Upper lobe of right lung (tissue), 1 donor: Measurements from ENCODE around the gene NUPR1. TPM values are rescaled to one million over a fixed set of nuclear protein-coding genes. Genes with fewer than 3 reads are reported as not detected.
"Not testable (repeated sequence)": the region's sequence is repeated elsewhere in the genome, so short reads cannot be mapped to it uniquely, and the experiment has no call there.

ENCODE experiments used
- ATAC-seq: fragments of 200-7000 bp; cut with Tn5 transposase; one replicate; pipeline ENCODE4 v1.9.1; 2020; ENCODE audit warnings: mild to moderate bottlenecking, moderate library complexity
- DNase-seq: peaks from one replicate; pipeline ENCODE4 v3.0.0-alpha.2; 2020
- H3K27ac ChIP-seq: fragments of 200-600 bp; one replicate; pipeline ENCODE4 v1.8.0; 2022
- H3K27me3 ChIP-seq: fragments of 200-600 bp; one replicate; pipeline ENCODE4 v1.8.0; 2022; ENCODE audit warnings: mild to moderate bottlenecking
- H3K36me3 ChIP-seq: fragments of 200-600 bp; one replicate; pipeline ENCODE4 v1.8.0; 2022
- H3K4me1 ChIP-seq: fragments of 200-600 bp; one replicate; pipeline ENCODE4 v1.8.0; 2022
- H3K4me3 ChIP-seq: fragments of 200-600 bp; one replicate; pipeline ENCODE4 v1.8.0; 2022; ENCODE audit warnings: mild to moderate bottlenecking
- H3K9me3 ChIP-seq: fragments of 200-600 bp; one replicate; pipeline ENCODE4 v1.8.0; 2022
- intact Hi-C: fragments of 100-400 bp; cut with DNase I; formaldehyde crosslinking; loops from one replicate; pipeline ENCODE4 v1.11.0; 2022
- total RNA-seq: library from RNA; stranded (reverse); fragmentation: NEBNext Ultra II Directional; extraction: Animal tissue kit (Norgen Biotek cat#: 25700); gene quantifications from one replicate; pipeline ENCODE4 v1.2.1, GENCODE V29; 2021
- TF ChIP-seq, protein P1 (sequence below): fragments of 200-600 bp; IDR thresholded peaks from one replicate; pipeline ENCODE4 v1.8.0; 2022; ENCODE audit warnings: antibody characterized with exemption
- donor health status: DM: no; HTN: yes; CAD: no; lungs with severe emphysema.

Gene NUPR1
- total RNA-seq, 1 donor from 2014 or later = 291 TPM

DNA sequence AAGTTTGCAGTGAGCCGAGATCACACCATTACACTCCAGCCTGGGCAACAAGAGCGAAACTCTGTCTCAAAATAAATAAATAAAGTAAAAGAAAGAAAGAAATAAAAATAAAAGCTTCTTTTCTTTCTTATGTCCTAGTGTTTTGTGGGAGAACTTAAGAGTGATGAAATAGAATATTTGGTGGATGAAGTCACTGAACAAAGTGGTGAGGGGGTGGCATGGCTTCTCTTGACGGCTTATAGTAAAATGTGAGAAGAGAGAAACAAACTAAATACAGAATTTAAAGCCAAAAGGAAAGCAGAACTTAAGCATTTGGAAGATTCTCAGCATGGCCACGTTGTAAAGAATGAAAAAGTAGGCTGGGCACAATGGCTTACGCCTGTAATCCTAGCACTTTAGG lies 30.2 kb upstream of the NUPR1 start:
- ATAC-seq (no peak), DNase-seq (no peak)
- Histone ChIP-seq H3K36me3 (no peaks in the 10 kb centered on the region), H3K27me3 (no peaks in the 10 kb centered on the region), H3K4me1 (peaks cover 20% of the 10 kb centered on the region), H3K4me3 (no peak overlapping the region), H3K9me3 (no peaks in the 10 kb centered on the region), H3K27ac (no peak overlapping the region)
- intact Hi-C loops = no loop called here
- TF ChIP-seq, protein P1, sequence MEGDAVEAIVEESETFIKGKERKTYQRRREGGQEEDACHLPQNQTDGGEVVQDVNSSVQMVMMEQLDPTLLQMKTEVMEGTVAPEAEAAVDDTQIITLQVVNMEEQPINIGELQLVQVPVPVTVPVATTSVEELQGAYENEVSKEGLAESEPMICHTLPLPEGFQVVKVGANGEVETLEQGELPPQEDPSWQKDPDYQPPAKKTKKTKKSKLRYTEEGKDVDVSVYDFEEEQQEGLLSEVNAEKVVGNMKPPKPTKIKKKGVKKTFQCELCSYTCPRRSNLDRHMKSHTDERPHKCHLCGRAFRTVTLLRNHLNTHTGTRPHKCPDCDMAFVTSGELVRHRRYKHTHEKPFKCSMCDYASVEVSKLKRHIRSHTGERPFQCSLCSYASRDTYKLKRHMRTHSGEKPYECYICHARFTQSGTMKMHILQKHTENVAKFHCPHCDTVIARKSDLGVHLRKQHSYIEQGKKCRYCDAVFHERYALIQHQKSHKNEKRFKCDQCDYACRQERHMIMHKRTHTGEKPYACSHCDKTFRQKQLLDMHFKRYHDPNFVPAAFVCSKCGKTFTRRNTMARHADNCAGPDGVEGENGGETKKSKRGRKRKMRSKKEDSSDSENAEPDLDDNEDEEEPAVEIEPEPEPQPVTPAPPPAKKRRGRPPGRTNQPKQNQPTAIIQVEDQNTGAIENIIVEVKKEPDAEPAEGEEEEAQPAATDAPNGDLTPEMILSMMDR = no peak

DNA sequence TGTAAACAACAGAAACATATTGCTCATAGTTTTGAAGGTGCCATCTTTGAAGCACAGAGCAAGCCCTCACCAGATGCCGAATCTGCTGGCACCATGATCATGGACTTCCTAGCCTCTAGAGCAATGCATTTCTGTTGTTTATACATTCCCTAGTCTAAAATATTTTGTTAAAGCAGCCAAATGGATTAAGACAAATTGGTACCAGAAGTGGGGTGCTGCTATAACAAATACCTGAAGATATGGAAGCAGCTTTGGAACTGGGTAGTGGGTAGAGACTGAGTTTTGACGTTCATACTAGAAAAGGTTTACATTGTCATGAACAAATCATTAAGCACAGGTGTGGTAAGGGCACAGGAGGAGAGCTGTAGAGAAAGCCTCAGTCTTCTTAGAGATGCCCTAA lies 28.5 kb upstream of the NUPR1 start:
- no peak overlapping the region for H3K27ac ChIP-seq
- no peaks in the 10 kb centered on the region for H3K9me3 ChIP-seq
- ATAC-seq (no peak), DNase-seq (no peak)
- intact Hi-C loops = no loop called here
- H3K36me3 ChIP-seq = no peaks in the 10 kb centered on the region
- TF ChIP-seq, protein P1 = no peak
- peaks cover 10% of the 10 kb centered on the region for H3K4me1 ChIP-seq
- H3K27me3 ChIP-seq = no peaks in the 10 kb centered on the region
- H3K4me3 ChIP-seq = no peak overlapping the region

- H3K9me3 ChIP-seq, H3K27ac ChIP-seq, H3K36me3 ChIP-seq, H3K27me3 ChIP-seq, DNase-seq, intact Hi-C loops, ATAC-seq, H3K4me3 ChIP-seq: not testable (repeated sequence)
- peaks cover 16% of the 10 kb centered on the region for H3K4me1 ChIP-seq
These were observed 27.6 kb upstream of the NUPR1 start for GRCh38 chr16:28566233-28566925.

DNA sequence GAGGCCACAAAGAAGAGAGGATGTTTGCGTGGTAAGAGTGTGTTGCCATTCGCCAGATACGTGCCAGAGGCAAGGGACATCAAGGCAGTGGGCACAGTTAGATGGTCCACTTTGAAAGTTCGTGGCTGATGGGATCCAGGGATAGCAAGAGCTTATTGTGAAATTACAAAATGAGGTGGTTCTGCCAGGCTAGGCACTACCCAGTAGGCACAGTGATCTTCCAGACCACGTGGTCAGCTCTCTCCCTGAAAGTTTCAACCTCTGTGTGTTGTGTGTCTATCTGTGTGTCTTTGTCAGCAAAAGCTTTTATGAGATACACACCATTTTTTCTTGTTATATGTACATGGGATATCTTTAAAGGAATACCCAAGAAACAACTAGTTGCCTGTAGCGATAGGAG lies 24.4 kb upstream of the NUPR1 start:
- H3K27ac ChIP-seq = no peak overlapping the region
- intact Hi-C loops = no loop called here
- H3K27me3 ChIP-seq = no peaks in the 10 kb centered on the region
- peaks cover 18% of the 10 kb centered on the region for H3K4me1 ChIP-seq
- DNase-seq (no peak), ATAC-seq (peak; percentile 19)
- H3K4me3 ChIP-seq = no peak overlapping the region
- TF ChIP-seq, protein P1 = no peak
- no peaks in the 10 kb centered on the region for H3K9me3 ChIP-seq
- H3K36me3 ChIP-seq = peaks cover 14% of the 10 kb centered on the region

DNA sequence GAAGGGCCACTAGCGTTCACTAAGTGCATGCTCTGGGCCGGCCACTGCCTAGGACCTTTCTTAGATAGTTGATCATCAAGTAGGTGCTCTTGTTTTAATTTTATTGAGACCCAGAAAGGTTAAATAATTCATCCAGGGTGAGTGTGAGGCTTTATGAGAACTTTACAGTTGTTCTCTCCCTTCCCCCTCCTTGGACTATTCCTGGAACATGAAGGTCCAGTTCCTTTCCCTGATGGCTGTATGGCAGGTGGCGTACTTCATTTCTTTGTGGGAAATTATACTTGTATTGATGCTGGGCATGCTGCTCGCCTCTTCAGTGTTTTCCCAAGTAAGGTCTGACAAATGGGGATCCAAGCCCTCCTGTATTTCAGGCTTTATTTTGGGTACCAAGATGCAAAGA lies 23.4 kb upstream of the NUPR1 start:
- H3K27me3 ChIP-seq = no peaks in the 10 kb centered on the region
- TF ChIP-seq, protein P1 = no peak
- no peak for DNase-seq
- H3K27ac ChIP-seq = peak overlapping the region; percentile 43
- no peaks in the 10 kb centered on the region for H3K9me3 ChIP-seq
- H3K4me1 ChIP-seq = peaks cover 18% of the 10 kb centered on the region
- no peak for ATAC-seq
- H3K36me3 ChIP-seq = peaks cover 23% of the 10 kb centered on the region
- H3K4me3 ChIP-seq = no peak overlapping the region
- intact Hi-C loops = no loop called here

DNA sequence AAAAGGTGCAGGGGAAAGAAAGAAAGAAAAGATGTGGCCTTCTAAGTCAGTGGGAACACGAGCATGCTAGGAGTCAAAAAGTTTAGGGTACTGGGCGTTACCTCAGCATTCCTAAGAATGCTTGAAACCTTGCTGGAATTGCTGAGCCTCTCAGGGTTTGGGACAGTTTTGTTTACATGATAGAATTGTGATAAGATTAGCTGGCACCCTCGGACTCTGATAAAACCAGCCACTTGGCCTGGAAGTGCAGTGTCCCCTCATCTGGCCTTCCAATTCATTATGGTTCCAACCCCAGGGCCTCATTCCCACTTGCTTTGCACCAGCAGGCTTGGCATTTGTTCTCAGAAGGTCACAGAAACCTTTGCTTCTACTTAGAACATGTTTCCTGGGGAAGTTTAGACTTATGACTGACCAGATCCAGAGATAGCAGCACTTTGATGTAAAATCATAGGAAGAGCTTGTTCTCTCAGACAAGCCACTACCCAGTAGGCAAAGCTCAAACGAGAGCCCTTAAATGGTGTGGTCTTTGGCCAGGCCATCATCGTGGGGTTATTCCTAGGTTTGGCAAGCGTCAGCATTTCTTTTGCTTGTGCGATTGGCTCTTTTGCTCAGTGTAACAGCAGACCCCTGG lies 22.9 kb upstream of the NUPR1 start:
- Histone ChIP-seq H3K36me3 (peaks cover 28% of the 10 kb centered on the region), H3K4me3 (no peak overlapping the region), H3K9me3 (no peaks in the 10 kb centered on the region), H3K4me1 (peaks cover 18% of the 10 kb centered on the region), H3K27ac (peak overlapping the region; percentile 43), H3K27me3 (no peaks in the 10 kb centered on the region)
- ATAC-seq = peak; percentile 72
- TF ChIP-seq, protein P1 = no peak
- no peak for DNase-seq
- intact Hi-C loops = no loop called here
